K562 (cell line): ENCODE results near the gene ETFRF1. TPM values are rescaled to one million over a fixed set of nuclear protein-coding genes. Genes with fewer than 3 reads are reported as not detected.

Experiments used
- ELK1 ChIP-seq: sonication (generic); formaldehyde crosslinking; IDR thresholded peaks from 2 replicates; pipeline ENCODE4 v1.8.1; 2022; ENCODE audit warnings: missing genetic modification reagents
- MAFG ChIP-seq: fragments of 450-650 bp; conservative IDR thresholded peaks from 2 replicates; pipeline ENCODE4 v1.6.1; 2016; ENCODE audit warnings: missing genetic modification characterization, missing compliant biosample characterization
- MTF1 ChIP-seq: fragments of 250-450 bp; sonication (Bioruptor Pico); IDR thresholded peaks from 2 replicates; pipeline ENCODE4 v1.9.0; 2021; ENCODE audit warnings: moderate library complexity, mild to moderate bottlenecking, inconsistent platforms, borderline replicate concordance
- MXD1 ChIP-seq: fragments of 250-450 bp; sonication (Bioruptor Pico); IDR thresholded peaks from 2 replicates; pipeline ENCODE4 v1.8.0; 2021; ENCODE audit warnings: borderline replicate concordance, mild to moderate bottlenecking, moderate library complexity; ENCODE audit not compliant: poor library complexity, severe bottlenecking
- MYBL2 ChIP-seq, 2 experiments: fragments of 450-650 bp in 1 of 2; sonication (generic) in 1 of 2; formaldehyde crosslinking in 1 of 2; IDR thresholded peaks; 2 replicates each; pipeline versions ENCODE4 v1.6.1 to v1.8.1; 2017 to 2022; ENCODE audit warnings: borderline replicate concordance in 1 of 2, inconsistent platforms in 1 of 2, low read depth in 1 of 2, mild to moderate bottlenecking in 1 of 2, missing genetic modification reagents in 1 of 2, moderate library complexity in 1 of 2
- NR3C1 ChIP-seq: sonication (generic); formaldehyde crosslinking; IDR thresholded peaks from 2 replicates; pipeline ENCODE4 v1.8.1; 2022; ENCODE audit warnings: missing genetic modification reagents
- SREBF1 ChIP-seq: fragments of 150-350 bp; IDR thresholded peaks from 2 replicates; pipeline ENCODE4 v1.6.1; 2014; ENCODE audit warnings: antibody characterized with exemption, low read depth, low read length, borderline replicate concordance
- TFAP4 ChIP-seq: sonication (generic); formaldehyde crosslinking; IDR thresholded peaks from 2 replicates; pipeline ENCODE4 v1.8.0; 2022; ENCODE audit warnings: missing genetic modification reagents, mild to moderate bottlenecking, moderate library complexity, borderline replicate concordance
- ZNF444 ChIP-seq: fragments of 250-450 bp; sonication (Bioruptor Pico); IDR thresholded peaks from 2 replicates; pipeline ENCODE4 v1.4.0; 2020; ENCODE audit warnings: mild to moderate bottlenecking, moderate library complexity
- polyA plus RNA-seq, 8 experiments: library from polyadenylated mRNA; depleted of rRNA in 4 of 8; stranded (reverse) in 5 of 8; unstranded in 3 of 8; fragments of >200 nt; fragmentation: Nextera tagmentation in 2 of 8; fragmentation: Illumina TruSeq in 1 of 8; extraction: Ambion mirVana in 2 of 8; extraction: Trizol in 1 of 8; gene quantifications; 2 replicates each; pipeline versions ENCODE4 v1.2.1 to v1.2.3, GENCODE V29; 2011 to 2014; ENCODE audit warnings: inconsistent platforms in 1 of 8, missing spikeins in 1 of 8
- total RNA-seq, 7 experiments: library from RNA; depleted of rRNA in 6 of 7; stranded (reverse); fragments of >200 nt in 6 of 7; fragmentation: Illumina TruSeq in 2 of 7; extraction: Trizol in 2 of 7; gene quantifications; 2 replicates each; pipeline versions ENCODE4 v1.2.1 to v1.2.3, GENCODE V29; 2011 to 2021; ENCODE audit warnings: low replicate concordance in 1 of 7
- TF ChIP-seq, protein P1 (sequence below): sonication (generic); formaldehyde crosslinking; IDR thresholded peaks from 2 replicates; pipeline ENCODE4 v1.8.1; 2023; ENCODE audit warnings: mild to moderate bottlenecking, missing genetic modification reagents
- TF ChIP-seq, protein P2 (sequence below), 2 experiments: IDR thresholded peaks in 1 of 2; conservative IDR thresholded peaks in 1 of 2; 2 replicates each; pipeline ENCODE4 v1.6.1; 2016; ENCODE audit warnings: low read depth in 2 of 2, mild to moderate bottlenecking in 1 of 2, missing compliant biosample characterization in 1 of 2, missing genetic modification characterization in 1 of 2, moderate library complexity in 1 of 2

Gene ETFRF1
- total and polyA plus RNA-seq, 9 of the 15 experiments (the other 6 are each of a cell fraction or from before 2014, with no cell fraction given) = 16.1 to 107 (median 33.7) TPM

- TF ChIP-seq MTF1 (no peak), TFAP4 (CRISPR knock-in tag) (no peak), SREBF1 (no peak), MAFG (no peak), ELK1 (CRISPR knock-in tag) (no peak), ZNF444 (CRISPR knock-in tag) (no peak), MYBL2 (IDR thresholded peaks at IDR 0.05; ENCODE audit: low read depth) (no peak), MYBL2 (CRISPR knock-in tag; IDR thresholded peaks at IDR 0.05; ENCODE audit: borderline replicate concordance) (no peak), NR3C1 (CRISPR knock-in tag) (no peak), MXD1 (CRISPR knock-in tag) (no peak)
- TF ChIP-seq, protein P1, sequence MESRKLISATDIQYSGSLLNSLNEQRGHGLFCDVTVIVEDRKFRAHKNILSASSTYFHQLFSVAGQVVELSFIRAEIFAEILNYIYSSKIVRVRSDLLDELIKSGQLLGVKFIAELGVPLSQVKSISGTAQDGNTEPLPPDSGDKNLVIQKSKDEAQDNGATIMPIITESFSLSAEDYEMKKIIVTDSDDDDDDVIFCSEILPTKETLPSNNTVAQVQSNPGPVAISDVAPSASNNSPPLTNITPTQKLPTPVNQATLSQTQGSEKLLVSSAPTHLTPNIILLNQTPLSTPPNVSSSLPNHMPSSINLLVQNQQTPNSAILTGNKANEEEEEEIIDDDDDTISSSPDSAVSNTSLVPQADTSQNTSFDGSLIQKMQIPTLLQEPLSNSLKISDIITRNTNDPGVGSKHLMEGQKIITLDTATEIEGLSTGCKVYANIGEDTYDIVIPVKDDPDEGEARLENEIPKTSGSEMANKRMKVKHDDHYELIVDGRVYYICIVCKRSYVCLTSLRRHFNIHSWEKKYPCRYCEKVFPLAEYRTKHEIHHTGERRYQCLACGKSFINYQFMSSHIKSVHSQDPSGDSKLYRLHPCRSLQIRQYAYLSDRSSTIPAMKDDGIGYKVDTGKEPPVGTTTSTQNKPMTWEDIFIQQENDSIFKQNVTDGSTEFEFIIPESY (CRISPR knock-in tag) = no peak
- TF ChIP-seq, protein P2, sequence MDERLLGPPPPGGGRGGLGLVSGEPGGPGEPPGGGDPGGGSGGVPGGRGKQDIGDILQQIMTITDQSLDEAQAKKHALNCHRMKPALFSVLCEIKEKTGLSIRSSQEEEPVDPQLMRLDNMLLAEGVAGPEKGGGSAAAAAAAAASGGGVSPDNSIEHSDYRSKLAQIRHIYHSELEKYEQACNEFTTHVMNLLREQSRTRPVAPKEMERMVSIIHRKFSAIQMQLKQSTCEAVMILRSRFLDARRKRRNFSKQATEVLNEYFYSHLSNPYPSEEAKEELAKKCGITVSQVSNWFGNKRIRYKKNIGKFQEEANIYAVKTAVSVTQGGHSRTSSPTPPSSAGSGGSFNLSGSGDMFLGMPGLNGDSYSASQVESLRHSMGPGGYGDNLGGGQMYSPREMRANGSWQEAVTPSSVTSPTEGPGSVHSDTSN (CRISPR knock-in tag; IDR thresholded peaks at IDR 0.05; ENCODE audit: low read depth) = no peak
- TF ChIP-seq, protein P2 (tag; conservative IDR thresholded peaks at IDR 0.05; ENCODE audit: low read depth) = no peak
Measured at GRCh38 chr12:25152055-25152454, 43.0 kb upstream of the ETFRF1 start (continued).
